KMS-11 (cell line): ENCODE results near the gene LEMD3.

ENCODE experiments used
- H2AFZ ChIP-seq: fragments of 200-600 bp; sonication (generic); 2 replicates; pipeline ENCODE4 v1.6.1; 2016; ENCODE audit warnings: antibody characterized with exemption, mixed run types, low read depth
- H3K27ac ChIP-seq: fragments of 200-600 bp; sonication (generic); 2 replicates; pipeline ENCODE4 v1.6.1; 2016; ENCODE audit warnings: mild to moderate bottlenecking, mixed run types
- H3K27me3 ChIP-seq: fragments of 200-600 bp; sonication (generic); 2 replicates; pipeline ENCODE4 v1.6.1; 2017; ENCODE audit warnings: mild to moderate bottlenecking, low read depth, mixed run types, moderate library complexity; ENCODE audit not compliant: insufficient read depth
- H3K36me3 ChIP-seq: fragments of 200-600 bp; sonication (generic); 2 replicates; pipeline ENCODE4 v1.6.1; 2017; ENCODE audit warnings: mild to moderate bottlenecking, mixed run types; ENCODE audit not compliant: insufficient read depth
- H3K4me1 ChIP-seq: fragments of 200-600 bp; sonication (generic); 2 replicates; pipeline ENCODE4 v1.6.1; 2016; ENCODE audit warnings: mild to moderate bottlenecking, low read depth, mixed run types; ENCODE audit not compliant: poor library complexity, severe bottlenecking
- H3K4me2 ChIP-seq: fragments of 200-600 bp; sonication (generic); 2 replicates; pipeline ENCODE4 v1.7.0; 2016; ENCODE audit warnings: mild to moderate bottlenecking, mixed run types
- H3K4me3 ChIP-seq: fragments of 200-600 bp; sonication (generic); IDR thresholded peaks from 2 replicates; pipeline ENCODE4 v1.6.1; 2017; ENCODE audit warnings: low read depth, low read length, mixed read lengths; ENCODE audit not compliant: insufficient read depth
- H3K79me2 ChIP-seq: fragments of 200-600 bp; sonication (generic); 2 replicates; pipeline ENCODE4 v1.6.1; 2016; ENCODE audit warnings: low read depth, mixed run types; ENCODE audit not compliant: insufficient read depth
- H3K9ac ChIP-seq: fragments of 200-600 bp; sonication (generic); 2 replicates; pipeline ENCODE4 v1.6.1; 2016; ENCODE audit warnings: mild to moderate bottlenecking, mixed run types
- H4K20me1 ChIP-seq: fragments of 200-600 bp; sonication (generic); 2 replicates; pipeline ENCODE4 v1.6.1; 2016; ENCODE audit warnings: mild to moderate bottlenecking, mixed run types; ENCODE audit not compliant: insufficient read depth
- CTCF ChIP-seq: fragments of 200-600 bp; sonication (generic); conservative IDR thresholded peaks from 2 replicates; pipeline ENCODE4 v1.6.1; 2017; ENCODE audit warnings: low read depth, mild to moderate bottlenecking, antibody characterized with exemption, low read length, moderate library complexity, mixed read lengths

The LEMD3 gene

DNA sequence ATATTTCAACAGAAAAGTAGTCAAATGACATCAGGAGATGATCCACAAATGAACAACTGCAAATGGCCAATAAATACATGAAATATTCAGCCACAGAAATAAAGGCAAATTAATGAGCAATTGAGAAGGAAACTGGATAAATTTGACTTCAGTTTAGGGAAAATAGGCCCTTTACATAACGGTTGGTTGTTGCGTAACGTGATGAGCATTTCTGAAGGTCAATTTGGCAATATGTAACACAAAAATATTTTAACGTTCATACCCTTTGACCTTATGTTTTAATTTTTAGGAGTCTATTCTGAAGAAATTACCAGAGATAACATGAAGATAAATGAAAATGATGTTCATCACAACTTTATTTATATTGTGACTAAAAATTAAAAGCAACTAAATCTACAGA lies 94.4 kb downstream of the LEMD3 start:
- Histone ChIP-seq H3K36me3 (no peaks in the 10 kb centered on the region), H3K27me3 (no peaks in the 10 kb centered on the region), H2AFZ (no peak overlapping the region), H3K79me2 (no peaks in the 10 kb centered on the region), H3K27ac (no peak overlapping the region), H3K9ac (no peak overlapping the region), H3K4me2 (no peak overlapping the region), H4K20me1 (no peaks in the 10 kb centered on the region), H3K4me1 (no peaks in the 10 kb centered on the region), H3K4me3 (no peak overlapping the region)
- no peak for TF ChIP-seq CTCF

DNA sequence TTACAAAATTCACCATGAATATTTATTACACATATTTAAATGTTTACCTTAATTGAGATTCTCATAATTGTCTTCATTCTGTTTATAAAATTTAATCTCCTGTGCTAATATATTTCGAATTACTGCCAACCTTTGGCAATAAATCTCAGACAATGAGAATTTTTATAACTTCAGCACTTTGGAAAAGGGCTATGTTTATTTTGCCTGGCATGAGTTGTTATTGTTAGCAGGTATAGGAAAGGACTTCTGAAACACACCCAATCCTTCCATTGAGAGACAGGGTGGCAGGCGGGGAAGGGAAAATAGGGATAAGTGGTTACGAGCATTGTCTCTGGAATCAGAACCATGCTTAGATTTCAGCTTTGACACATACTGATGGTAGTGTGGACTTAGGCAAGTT lies 97.0 kb downstream of the LEMD3 start:
- Histone ChIP-seq H4K20me1 (no peaks in the 10 kb centered on the region), H3K27ac (no peak overlapping the region), H3K4me2 (no peak overlapping the region), H3K27me3 (no peaks in the 10 kb centered on the region), H2AFZ (no peak overlapping the region), H3K9ac (no peak overlapping the region), H3K79me2 (no peaks in the 10 kb centered on the region), H3K4me1 (no peaks in the 10 kb centered on the region), H3K36me3 (no peaks in the 10 kb centered on the region), H3K4me3 (no peak overlapping the region)
- no peak for TF ChIP-seq CTCF

- H3K27me3 ChIP-seq, result no peaks in the 10 kb centered on the region
- H3K36me3 ChIP-seq, result no peaks in the 10 kb centered on the region
- H3K79me2 ChIP-seq, result no peaks in the 10 kb centered on the region
- H3K4me3 ChIP-seq, result no peak overlapping the region
- H3K4me1 ChIP-seq, result no peaks in the 10 kb centered on the region
- no peak for TF ChIP-seq CTCF
- no peak overlapping the region for H3K9ac ChIP-seq
- H4K20me1 ChIP-seq, result no peaks in the 10 kb centered on the region
- H3K27ac ChIP-seq, result no peak overlapping the region
- H3K4me2 ChIP-seq, result no peak overlapping the region
- H2AFZ ChIP-seq, result no peak overlapping the region
Measured at GRCh38 chr12:65269603-65270002, 100.2 kb downstream of the LEMD3 start.

DNA sequence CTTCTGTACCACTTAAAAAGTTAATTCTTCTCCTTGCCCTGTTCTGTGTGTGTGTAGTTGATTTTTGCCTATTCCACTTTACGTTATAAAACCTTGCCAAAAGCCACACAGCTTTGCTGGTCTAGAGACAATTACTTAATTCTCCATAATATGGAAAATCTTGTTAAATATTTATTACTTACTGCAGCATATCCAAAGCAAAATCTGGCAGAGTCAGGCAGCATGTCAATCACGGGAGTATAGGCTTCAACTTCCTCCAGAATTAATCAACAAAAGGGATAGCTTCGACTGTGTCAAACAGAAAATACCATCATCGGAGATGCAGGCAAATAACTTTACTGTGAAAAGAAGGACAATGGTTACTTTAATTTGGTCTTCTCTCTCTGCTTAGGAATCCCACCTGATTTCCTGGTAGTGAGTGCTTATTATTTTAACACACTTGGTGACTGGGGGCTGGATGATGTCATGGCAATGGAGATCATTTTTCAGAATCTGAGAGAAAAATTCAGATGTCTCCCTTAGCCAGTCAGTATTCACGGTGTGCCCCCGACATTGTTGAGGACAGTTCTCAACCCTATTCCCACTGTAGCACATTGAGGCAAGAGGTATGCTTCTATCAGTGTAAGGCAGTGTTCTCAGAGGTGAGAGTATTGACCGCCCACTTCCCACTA lies 105.4 kb downstream of the LEMD3 start:
- Histone ChIP-seq H4K20me1 (no peaks in the 10 kb centered on the region), H2AFZ (no peak overlapping the region), H3K27ac (no peak overlapping the region), H3K4me2 (no peak overlapping the region), H3K27me3 (no peaks in the 10 kb centered on the region), H3K4me1 (peaks cover 5% of the 10 kb centered on the region), H3K9ac (no peak overlapping the region), H3K4me3 (no peak overlapping the region), H3K36me3 (no peaks in the 10 kb centered on the region), H3K79me2 (no peaks in the 10 kb centered on the region)
- no peak for TF ChIP-seq CTCF
